HEK293T (cell line): ENCODE measurements around the gene PLA2G4B.

Experiments used
- CTCF ChIA-PET: fragments of 350-600 bp; formaldehyde crosslinking; extraction: SDS; loops from one replicate; lab custom pipeline; 2021; ENCODE audit warnings: antibody characterized with exemption, inconsistent platforms; lab: Yijun Ruan, JAX
- POLR2A ChIA-PET: fragments of 350-600 bp; formaldehyde crosslinking; extraction: SDS; loops from one replicate; lab custom pipeline; 2020; ENCODE audit warnings: antibody characterized with exemption, inconsistent platforms; lab: Yijun Ruan, JAX
- DNase-seq: peaks from one replicate; pipeline ENCODE4 v3.0.0; 2012; ENCODE audit warnings: mixed read lengths; ENCODE audit errors: extremely low spot score
- ARNT ChIP-seq: fragments of 450-650 bp; IDR thresholded peaks from 2 replicates; pipeline ENCODE4 v1.6.1; 2017; ENCODE audit warnings: mild to moderate bottlenecking
- BHLHE40 ChIP-seq: fragments of 450-650 bp; IDR thresholded peaks from 2 replicates; pipeline ENCODE4 v1.6.1; 2016; ENCODE audit warnings: mild to moderate bottlenecking, moderate library complexity, borderline replicate concordance
- CTBP1 ChIP-seq: fragments of 450-650 bp; IDR thresholded peaks from 2 replicates; pipeline ENCODE4 v1.6.1; 2016; ENCODE audit warnings: borderline replicate concordance
- ELF4 ChIP-seq: fragments of 450-650 bp; IDR thresholded peaks from 2 replicates; pipeline ENCODE4 v1.6.1; 2017; ENCODE audit warnings: antibody characterized with exemption
- FOXA1 ChIP-seq: fragments of 450-650 bp; IDR thresholded peaks from 2 replicates; pipeline ENCODE4 v1.6.1; 2016; ENCODE audit warnings: mild to moderate bottlenecking
- FOXK2 ChIP-seq: fragments of 450-650 bp; IDR thresholded peaks from 2 replicates; pipeline ENCODE4 v1.6.1; 2016; ENCODE audit warnings: mild to moderate bottlenecking
- FOXM1 ChIP-seq: fragments of 450-650 bp; IDR thresholded peaks from 2 replicates; pipeline ENCODE4 v1.6.1; 2017; ENCODE audit warnings: mild to moderate bottlenecking, borderline replicate concordance
- HDGF ChIP-seq: fragments of 450-650 bp; IDR thresholded peaks from 2 replicates; pipeline ENCODE4 v1.6.1; 2017; ENCODE audit warnings: antibody characterized with exemption, borderline replicate concordance
- L3MBTL2 ChIP-seq: fragments of 450-650 bp; conservative IDR thresholded peaks from 2 replicates; pipeline ENCODE4 v1.6.1; 2016; ENCODE audit warnings: mild to moderate bottlenecking
- LEF1 ChIP-seq: fragments of 450-650 bp; IDR thresholded peaks from 2 replicates; pipeline ENCODE4 v1.6.1; 2017; ENCODE audit warnings: mild to moderate bottlenecking, borderline replicate concordance
- NFRKB ChIP-seq: fragments of 450-650 bp; IDR thresholded peaks from 2 replicates; pipeline ENCODE4 v1.6.1; 2016; ENCODE audit warnings: mild to moderate bottlenecking, moderate library complexity
- SP1 ChIP-seq: fragments of 450-650 bp; IDR thresholded peaks from 2 replicates; pipeline ENCODE4 v1.6.1; 2017
- SUZ12 ChIP-seq: fragments of 450-650 bp; IDR thresholded peaks from 2 replicates; pipeline ENCODE4 v1.6.1; 2016; ENCODE audit warnings: mild to moderate bottlenecking
- TARDBP ChIP-seq: fragments of 450-650 bp; IDR thresholded peaks from 2 replicates; pipeline ENCODE4 v1.6.1; 2016
- ZNF384 ChIP-seq: fragments of 450-650 bp; IDR thresholded peaks from 2 replicates; pipeline ENCODE4 v1.6.1; 2016
- TF ChIP-seq, protein P1 (sequence below): fragments of 450-650 bp; IDR thresholded peaks from 2 replicates; pipeline ENCODE4 v1.6.1; 2016

PLA2G4B gene

GRCh38 chr15:41858756-41859155 lies 20.1 kb downstream of the PLA2G4B start:
- POLR2A ChIA-PET, result no interaction called here
- TF ChIP-seq ELF4 (no peak), L3MBTL2 (no peak), TARDBP (no peak), FOXK2 (no peak), CTBP1 (no peak), ZNF384 (no peak), NFRKB (no peak), SUZ12 (no peak), FOXM1 (no peak), ARNT (no peak), HDGF (no peak), LEF1 (no peak), SP1 (no peak), FOXA1 (no peak), BHLHE40 (no peak)
- TF ChIP-seq, protein P1, sequence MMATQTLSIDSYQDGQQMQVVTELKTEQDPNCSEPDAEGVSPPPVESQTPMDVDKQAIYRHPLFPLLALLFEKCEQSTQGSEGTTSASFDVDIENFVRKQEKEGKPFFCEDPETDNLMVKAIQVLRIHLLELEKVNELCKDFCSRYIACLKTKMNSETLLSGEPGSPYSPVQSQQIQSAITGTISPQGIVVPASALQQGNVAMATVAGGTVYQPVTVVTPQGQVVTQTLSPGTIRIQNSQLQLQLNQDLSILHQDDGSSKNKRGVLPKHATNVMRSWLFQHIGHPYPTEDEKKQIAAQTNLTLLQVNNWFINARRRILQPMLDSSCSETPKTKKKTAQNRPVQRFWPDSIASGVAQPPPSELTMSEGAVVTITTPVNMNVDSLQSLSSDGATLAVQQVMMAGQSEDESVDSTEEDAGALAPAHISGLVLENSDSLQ, result no peak
- no peak for DNase-seq
- CTCF ChIA-PET, result interaction anchor here (0.8 kb wide), 1 partner anchor 46 kb away, joined by 3 read pairs; no protein-coding TSS in a partner anchor

DNA sequence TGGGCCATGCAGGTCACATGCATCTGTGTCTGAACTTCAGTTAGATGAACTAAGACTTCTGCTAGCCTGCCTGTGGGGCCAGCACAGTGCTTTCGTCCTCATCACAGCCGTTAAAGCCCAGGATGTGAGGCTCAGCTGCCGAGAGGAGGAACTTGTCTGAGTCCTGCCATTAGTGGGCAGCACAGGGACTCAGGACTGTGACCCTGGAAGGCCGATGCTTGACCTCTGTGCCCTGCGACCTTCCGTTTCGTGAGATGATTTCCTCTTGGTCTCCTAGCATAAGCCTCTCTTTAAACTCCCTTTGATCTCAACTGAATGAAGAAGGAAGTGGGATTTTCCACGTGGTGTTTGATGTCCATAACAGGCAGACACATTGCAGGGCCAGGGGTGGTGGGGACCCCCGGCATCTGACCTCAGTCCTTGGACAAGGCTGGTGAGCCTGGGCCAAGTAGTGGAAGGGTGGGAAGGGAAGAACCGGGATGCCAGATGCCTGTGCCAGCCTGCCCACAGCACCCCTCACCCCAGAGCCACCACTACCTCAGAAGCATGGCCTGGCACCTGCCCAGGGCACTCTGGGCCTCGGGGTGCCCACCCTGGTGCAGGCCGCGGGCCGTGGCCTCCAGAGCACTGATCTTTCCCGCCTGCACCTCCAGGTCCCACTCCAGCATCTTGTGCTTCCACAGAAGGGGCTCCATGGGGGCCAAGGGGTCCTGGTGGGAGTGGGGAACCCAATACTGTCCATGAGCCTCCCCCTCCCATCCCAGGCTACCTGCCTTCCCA lies 21.6 kb downstream of the PLA2G4B start:
- no peak for DNase-seq
- POLR2A ChIA-PET, result no interaction called here
- TF ChIP-seq ZNF384, result no peak
- TF ChIP-seq BHLHE40, result no peak
- no peak for TF ChIP-seq HDGF
- no peak for TF ChIP-seq CTBP1
- no peak for TF ChIP-seq FOXK2
- TF ChIP-seq SUZ12, result no peak
- TF ChIP-seq, protein P1, result no peak
- TF ChIP-seq FOXA1, result no peak
- TF ChIP-seq L3MBTL2, result no peak
- CTCF ChIA-PET, result no interaction called here

GRCh38 chr15:41861736-41862356 lies 23.2 kb downstream of the PLA2G4B start:
- DNase-seq, result no peak
- TF ChIP-seq CTBP1 (no peak), FOXK2 (no peak), TARDBP (no peak)
- POLR2A ChIA-PET, result no interaction called here
- CTCF ChIA-PET, result no interaction called here

GRCh38 chr15:41862515-41863116 lies 24.0 kb downstream of the PLA2G4B start:
- POLR2A ChIA-PET, result no interaction called here
- no peak for TF ChIP-seq L3MBTL2
- TF ChIP-seq BHLHE40, result no peak
- no peak for TF ChIP-seq NFRKB
- no peak for TF ChIP-seq FOXK2
- no peak for TF ChIP-seq FOXA1
- no peak for TF ChIP-seq FOXM1
- CTCF ChIA-PET, result no interaction called here
- no peak for DNase-seq

DNA sequence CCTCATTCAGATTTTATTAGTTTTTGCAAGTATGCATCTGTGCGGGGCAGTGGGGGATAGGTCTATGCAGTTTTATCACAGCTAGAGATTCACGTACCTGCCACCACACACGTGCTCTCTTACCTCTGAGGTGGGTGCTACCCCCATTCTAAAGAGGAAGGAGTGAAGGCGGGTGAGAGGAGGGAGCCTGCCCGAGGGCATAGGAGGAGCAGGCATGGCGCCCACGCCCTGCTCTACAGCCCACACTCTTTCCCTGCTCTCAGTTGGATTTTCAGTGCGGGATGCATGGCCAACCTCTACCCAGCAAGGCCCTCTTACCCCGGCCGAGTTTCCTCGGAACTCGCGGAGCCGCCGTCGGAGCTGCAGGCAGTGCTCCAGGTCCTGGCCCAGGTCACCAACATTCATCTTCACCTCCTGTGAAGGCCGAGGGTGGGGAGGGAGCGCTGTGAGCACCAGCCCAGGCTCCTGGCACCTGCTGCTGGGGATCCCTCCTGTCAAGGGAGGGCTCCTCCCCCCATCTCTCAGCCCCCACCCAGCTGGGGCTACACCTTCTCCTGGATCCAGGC lies 26.9 kb downstream of the PLA2G4B start:
- POLR2A ChIA-PET, result no interaction called here
- DNase-seq, result no peak
- CTCF ChIA-PET, result no interaction called here
- TF ChIP-seq NFRKB (no peak), FOXK2 (no peak), ZNF384 (no peak), FOXA1 (no peak), HDGF (no peak), L3MBTL2 (no peak), CTBP1 (no peak)

GRCh38 chr15:41866263-41866703 lies 27.6 kb downstream of the PLA2G4B start:
- ChIA-PET POLR2A (no interaction called here), CTCF (no interaction called here)
- no peak for TF ChIP-seq FOXA1
- no peak for TF ChIP-seq ARNT
- no peak for TF ChIP-seq HDGF
- TF ChIP-seq, protein P1, result no peak
- no peak for DNase-seq
